Fibroblast of lung (primary cell): ENCODE measurements around the gene YIPF3.

Experiments used
- CTCF ChIP-seq, 2 donors: IDR thresholded peaks in 1 of 2; conservative IDR thresholded peaks in 1 of 2; 1 replicate in 1 of 2; 2 replicates in 1 of 2; pipeline ENCODE4 v1.5.1; 2011 to 2012; ENCODE audit warnings: low read length in 2 of 2, control low read depth in 1 of 2, inconsistent platforms in 1 of 2, low read depth in 1 of 2, mild to moderate bottlenecking in 1 of 2
- EZH2 ChIP-seq: IDR thresholded peaks from 2 replicates; pipeline ENCODE4 v1.5.1; 2012; ENCODE audit warnings: low read length, control low read depth, mild to moderate bottlenecking; ENCODE audit errors: missing control alignments

- no peak for TF ChIP-seq CTCF (conservative IDR thresholded peaks at IDR 0.05 in 1 of 2, IDR thresholded peaks at IDR 0.05 in 1 of 2; ENCODE audit: low read depth in 1 of 2, low read length in 2 of 2)
- TF ChIP-seq EZH2: no peak
These were observed 52.4 kb downstream of the YIPF3 start for GRCh38 chr6:43464337-43464736.
